GM18909 (cell line): ENCODE data around the gene IMPA2.
"Not testable (repeated sequence)": the region's sequence is repeated elsewhere in the genome, so short reads cannot be mapped to it uniquely, and the experiment has no call there.

Experiments used
- ATAC-seq: cut with Tn5 transposase; IDR thresholded peaks from one replicate; pipeline ENCODE4 v1.9.1; 2021; ENCODE audit warnings: mild to moderate bottlenecking; ENCODE audit not compliant: unreplicated experiment, poor library complexity

Gene IMPA2

DNA sequence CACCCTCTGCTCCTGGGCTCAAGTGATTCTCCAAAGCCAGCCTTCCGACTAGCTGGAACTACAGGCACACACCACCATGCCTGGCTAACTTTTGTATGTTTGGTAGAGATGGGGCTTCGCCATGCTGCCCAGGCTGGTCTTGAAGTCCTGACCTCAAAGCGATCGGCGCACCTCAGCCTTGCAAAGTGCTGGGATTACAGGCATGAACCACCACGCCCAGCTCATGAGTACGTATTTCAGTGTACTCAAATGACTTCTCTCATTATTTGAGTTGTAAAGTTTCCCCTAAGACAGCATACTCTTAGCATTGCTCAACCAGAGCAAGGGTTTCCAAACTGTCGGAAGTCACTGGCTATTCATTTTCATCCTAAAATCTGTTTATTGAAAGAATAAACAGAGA lies 40.3 kb downstream of the IMPA2 start:
- no peak for ATAC-seq

DNA sequence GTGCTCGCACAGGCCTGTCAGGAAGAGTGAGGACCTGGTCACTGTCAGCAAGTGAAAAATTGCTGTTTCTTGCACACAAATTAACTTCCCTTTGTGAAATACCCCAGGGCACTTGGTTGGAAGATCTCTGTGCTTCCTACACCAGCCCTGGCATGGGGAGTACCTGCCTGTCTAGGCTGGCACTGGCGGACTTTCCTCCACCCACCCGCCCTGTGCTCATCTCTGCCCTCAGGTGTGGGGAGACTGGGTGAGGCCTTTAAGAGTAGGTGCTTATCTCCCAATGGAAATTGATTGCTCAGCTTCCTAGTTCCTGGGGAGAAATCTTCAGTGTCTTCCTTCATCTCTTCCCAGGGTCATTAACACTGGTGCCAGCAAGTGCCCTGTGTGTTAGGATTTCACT lies 42.1 kb downstream of the IMPA2 start:
- no peak for ATAC-seq

DNA sequence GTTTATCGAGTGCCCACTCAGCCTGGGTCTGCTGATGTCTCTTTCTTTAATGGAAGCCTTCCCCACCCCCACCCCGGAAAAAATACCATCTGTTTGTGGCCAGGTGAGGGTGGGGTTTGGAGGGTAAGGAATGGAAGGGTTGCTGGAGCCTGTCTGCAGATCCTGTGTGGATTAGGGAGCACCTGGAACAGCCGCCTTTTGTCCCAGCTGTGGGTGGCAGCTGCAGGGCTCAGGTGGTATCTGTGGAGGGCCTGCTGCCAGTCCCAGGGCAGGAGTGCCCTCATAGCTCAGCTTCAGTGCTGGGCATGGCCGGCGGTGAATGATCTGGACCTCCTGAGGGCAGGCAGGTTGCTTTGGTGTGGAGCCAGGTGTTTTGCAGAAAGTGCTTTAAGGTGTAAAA lies 45.3 kb downstream of the IMPA2 start:
- ATAC-seq, result no peak

DNA sequence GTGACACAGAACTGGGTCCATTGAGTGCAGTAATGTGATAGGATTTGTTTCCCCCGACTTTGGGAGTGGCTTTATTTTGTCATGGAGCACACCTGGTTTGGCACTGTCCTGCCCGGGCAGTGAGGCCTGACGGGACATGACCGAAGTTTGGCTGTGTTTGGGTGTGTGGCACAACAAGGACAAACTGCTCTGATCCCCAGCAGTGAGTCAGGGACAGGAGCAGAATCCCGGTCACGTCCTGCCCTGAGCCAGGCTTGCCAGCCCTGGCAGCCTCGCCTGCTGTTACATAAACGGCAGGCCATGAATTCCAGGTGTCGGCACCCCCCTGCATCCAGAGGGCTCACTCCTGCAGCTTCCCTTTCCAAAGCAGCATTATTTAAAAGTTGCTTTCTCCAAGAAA lies 45.7 kb downstream of the IMPA2 start:
- no peak for ATAC-seq

DNA sequence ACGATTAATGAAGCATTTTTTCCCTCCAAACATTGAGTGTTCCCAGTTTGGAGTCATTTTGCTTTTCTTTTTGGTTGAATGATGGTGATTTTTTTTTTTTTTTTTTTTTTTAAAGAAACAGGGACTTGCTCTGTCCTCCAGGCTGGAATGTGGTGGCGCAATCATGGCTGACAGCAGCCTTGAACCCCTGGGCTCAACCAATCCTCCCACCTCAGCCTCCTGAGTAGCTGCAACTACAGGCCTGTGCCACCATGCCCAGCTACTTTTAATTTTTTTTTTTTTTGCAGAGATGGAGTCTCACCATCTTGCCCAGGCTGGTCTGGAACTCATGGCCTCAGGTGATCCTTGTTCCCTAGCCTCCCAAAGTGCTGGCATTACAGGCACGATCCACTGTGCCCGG lies 46.2 kb downstream of the IMPA2 start:
- no peak for ATAC-seq

DNA sequence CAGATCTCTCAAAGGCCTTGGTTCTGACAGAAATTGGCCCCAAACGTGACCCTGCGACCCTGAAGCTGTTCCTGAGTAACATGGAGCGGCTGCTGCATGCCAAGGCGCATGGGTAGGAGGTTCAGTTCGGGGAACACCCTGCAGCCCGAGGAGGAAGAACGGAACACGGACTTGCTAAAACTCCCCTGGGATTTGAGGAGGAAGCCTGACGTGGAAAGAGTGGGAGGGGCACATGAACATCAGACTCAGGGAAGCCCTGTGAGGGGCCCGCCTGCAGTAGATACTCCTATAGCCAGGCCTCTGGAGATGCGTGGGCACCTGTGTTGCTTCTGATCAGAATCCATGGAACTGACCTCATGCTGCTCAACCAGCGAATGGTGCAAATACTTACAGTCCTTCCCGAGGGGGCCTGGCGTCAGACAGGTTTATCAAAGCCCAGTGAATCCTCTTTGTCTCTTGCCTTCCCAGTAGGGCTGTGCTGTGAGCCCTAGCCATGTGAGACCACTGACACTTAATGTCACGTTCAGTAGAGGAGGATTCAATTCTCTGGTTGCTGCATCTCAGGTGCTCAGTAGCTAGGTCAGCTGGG lies 46.8 kb downstream of the IMPA2 start:
- ATAC-seq, result no peak

DNA sequence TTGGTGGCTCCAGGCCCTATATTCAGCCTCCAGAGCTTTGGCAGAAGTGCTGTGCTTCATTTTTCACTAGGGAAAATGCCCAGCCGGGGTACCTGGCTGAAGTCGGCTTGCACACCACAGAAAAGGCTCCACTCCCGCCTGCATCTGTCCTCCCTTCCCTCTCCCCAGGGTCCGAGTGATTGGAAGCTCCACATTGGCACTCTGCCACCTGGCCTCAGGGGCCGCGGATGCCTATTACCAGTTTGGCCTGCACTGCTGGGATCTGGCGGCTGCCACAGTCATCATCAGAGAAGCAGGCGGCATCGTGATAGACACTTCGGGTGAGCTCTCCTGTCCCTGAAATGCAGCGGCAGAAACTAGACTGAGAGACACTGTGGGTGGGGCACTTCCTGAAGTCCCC lies 47.4 kb downstream of the IMPA2 start:
- ATAC-seq, result no peak

DNA sequence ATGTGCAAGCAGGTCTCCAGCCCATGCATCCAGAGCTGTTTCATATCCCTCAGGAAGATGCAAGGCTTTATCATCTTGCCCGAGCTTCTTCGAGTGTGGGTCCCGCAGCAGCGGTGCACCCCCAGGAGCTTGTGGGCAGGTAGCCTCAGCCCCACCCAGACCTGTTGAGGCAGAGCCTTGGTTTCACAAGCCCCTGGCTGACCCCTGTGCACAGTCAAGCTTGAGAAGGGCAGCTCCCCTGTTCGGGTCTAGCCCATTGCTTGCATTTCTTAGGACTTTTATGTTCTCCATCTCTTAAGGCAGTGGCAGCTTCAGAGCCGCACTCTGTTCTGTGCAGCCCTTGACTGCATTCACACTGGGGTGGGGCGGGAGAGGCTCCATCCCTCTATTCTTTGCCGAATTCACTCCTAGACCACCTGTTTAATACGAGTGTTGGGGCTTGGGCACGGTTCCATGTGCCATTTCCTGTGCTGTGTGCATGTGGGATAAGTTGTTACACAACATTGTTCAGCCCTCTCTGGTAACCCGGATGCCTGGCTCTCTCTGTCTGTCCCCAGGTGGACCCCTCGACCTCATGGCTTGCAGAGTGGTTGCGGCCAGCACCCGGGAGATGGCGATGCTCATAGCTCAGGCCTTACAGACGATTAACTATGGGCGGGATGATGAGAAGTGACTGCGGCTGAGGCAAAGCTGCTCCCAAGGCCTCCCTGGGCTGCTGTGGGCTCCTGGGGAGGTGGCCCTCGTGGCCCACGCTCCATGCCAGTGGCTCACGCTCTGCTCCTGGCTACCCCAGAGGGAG lies 48.7 kb downstream of the IMPA2 start:
- ATAC-seq, result no peak

DNA sequence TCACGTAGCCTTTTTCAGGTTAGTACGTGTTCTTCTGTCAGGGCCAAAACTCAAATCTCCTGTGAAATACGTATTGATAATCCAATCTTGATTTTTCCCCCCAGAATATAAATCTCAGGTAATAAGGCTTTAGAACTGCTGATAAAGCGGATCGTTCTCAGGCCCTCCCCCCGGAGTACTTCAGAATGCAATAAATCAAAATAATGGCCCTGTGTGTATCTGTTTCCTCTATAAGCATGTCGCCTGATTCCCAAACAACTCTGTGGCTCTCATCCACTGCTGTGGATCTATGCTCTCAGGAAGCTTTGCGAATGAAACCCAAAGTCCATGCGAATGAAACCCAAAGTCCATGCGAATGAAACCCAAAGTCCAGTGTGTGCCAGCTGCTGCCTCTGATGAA lies 49.4 kb downstream of the IMPA2 start:
- ATAC-seq, result no peak

DNA sequence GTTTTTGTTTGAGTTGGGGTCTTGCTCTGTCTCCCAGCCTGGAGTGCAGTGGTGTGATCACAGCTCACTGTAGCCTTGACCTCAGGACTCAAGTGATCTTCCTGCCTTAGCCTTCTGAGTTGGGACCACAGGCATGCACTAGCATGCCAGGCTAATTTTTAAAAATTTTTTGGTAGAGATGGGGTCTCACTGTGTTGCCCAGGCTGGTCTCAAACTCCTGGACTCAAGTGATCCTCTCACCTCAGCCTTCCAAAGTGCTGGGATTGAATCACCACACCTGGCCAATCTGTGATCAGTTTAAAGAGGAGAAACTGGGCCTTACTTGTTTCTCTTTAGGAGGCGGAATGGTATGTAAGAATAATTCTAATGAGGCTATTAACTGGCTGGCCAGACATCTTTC lies 49.9 kb downstream of the IMPA2 start:
- ATAC-seq, result no peak

DNA sequence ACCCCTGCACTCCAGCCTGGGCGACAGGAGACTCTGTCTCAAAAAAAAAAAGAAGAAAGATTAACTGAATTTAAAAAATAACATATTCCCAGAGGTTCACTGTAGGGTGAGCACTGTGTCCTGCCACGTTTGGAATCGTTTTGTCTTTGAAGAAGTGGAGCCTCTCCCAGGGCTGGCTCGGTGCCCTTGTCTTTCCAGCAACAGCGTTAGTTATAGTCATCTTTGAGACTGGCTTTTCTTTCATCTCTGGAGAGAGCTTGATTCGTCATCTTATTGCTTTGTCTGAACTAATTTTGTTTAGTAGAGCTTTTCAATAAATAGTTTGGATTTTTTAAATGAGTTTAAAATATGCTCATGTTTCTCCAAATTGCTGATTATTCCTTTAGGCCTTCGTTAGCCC lies 50.5 kb downstream of the IMPA2 start:
- ATAC-seq, result no peak

DNA sequence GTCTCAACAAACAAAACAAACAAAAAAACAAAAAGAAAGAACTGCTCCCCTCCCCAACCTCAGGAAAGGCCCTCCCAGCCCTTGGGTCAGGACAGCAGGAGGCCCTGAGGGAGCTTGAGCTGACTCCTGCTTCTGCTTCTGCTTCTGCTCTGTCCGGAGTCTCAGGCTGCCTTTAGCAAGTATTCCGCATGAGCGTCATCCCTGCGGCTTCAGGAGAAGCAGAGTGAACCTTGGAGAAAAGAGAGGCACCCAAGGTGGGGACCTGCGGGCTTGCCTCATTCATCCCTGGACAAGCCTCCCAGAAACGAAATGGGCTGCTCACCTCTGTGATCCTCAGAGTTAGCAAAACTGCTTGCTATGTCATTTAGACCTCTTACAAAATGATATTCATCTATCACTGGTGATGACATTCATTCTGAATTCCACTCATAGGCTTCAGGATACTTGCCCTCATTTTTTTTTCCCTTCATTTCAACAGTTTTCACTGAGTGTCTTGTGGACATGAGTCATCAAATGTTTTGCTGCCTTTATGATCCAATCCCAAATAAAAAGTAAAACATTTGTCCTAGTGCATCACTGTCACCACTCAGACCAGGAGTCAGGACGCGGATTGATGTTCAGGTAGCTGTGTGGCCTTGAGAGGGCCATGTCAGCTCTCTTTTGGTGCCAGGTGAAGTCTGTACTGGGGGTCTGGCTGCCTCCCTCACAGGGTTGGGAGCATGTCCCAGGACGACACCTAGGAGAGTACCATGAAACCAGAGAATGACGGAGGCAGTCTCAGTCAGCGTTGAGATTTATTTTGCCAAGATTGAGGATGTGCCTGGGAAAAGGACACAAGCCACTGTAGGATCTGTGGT lies 51.7 kb downstream of the IMPA2 start:
- ATAC-seq, result no peak

DNA sequence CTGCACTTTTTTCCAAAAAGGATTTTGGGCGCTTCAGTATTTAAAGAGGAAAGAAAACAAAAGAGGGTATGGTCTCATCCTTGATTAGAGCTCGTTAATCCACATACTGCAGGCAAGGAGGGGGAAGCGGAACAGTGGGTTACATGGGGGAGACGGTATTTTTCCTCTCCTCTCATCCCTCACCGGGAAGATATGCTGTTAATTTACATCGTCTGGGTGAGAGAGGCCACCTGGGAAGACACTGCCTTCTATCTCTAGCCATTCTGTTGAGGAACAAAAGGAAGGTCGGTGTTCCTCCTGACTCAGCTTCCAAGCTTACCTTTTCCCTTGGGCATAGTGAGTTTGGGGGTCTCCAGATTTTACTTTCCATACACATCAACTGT lies 52.3 kb downstream of the IMPA2 start:
- no peak for ATAC-seq

DNA sequence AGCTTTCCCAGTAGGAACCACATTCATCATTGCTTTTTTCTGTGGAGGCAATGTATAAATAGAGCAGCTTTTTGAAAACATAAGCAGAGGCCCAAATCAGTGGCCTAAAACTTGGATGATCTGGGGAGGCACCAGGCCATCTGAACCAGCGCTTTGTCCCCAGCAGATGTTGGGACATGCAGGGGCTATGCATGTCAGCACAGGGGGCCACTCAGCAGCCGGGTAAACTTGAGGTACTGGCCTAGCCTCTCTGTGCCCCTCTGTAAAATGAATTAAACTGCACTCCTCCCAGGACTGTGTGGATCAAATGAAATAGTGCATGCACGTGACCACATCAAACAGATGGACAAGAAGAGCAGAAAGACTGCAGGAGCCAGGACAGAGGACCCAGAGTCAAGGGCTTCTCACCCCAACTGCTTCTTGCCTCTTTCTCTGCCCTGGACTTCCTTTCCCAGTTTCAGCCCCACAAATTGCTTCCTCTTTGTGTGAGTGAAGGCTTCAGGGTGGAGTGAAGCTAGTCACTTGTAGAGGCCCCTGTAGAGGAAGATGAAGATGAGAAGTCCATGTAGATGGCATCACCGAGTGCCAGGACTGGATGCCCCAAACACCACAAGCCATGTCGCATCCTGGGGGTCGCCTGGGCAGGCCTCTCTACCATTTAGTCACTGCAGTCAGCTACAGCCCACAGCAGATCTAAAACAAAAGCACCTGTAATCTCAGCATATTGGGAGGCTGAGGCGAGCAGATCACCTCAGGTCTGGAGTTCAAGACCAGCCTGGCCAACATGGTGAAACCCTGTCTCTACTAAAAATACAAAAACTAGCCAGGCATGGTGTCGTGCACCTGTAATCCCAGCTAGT lies 53.2 kb downstream of the IMPA2 start:
- no peak for ATAC-seq

DNA sequence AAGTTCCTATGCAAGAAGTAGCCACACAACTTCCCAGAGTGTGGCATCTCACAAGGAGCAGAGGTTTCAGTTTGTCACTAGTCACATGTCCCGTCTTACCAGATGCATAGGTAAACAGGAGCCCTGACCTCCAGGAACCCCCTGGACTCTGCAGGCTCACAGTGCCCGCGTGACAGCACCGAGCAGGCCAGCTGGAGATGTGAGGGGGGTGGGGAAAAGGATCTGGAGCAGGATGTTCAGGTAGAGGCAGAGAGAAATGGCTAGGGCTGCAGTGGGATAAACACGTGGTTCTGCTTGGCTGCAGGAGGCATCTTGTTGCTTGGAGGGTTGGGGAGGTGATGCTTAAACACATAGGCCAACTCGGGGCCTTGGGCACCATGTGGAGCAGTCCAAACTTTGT lies 54.2 kb downstream of the IMPA2 start:
- ATAC-seq, result no peak

DNA sequence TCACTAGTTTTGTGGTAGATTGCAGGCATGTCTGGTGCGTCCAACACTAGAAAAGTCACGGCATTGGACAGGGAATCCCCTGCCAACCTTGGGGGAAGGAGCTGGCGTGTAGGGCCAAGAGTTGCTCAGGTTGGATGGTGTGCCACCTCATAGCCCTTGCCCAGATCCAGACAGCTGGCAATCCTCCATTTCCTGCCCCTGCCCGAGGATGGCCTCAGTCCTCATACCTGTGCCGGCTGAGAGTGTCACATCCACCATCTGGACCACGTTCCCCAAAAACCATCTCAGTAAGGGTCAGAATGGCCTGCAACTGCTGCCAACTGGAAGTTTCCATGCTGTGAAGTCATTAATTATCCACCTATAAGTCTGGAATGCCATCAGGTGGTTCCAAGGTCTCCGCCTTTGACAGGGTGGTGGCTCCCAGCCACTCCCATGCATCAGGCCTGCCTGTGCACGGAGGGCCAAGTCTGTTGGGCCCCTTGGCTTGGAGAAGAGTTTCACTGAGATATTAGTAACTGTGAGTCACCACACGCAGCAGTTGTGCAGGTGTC lies 55.0 kb downstream of the IMPA2 start:
- ATAC-seq, result no peak

DNA sequence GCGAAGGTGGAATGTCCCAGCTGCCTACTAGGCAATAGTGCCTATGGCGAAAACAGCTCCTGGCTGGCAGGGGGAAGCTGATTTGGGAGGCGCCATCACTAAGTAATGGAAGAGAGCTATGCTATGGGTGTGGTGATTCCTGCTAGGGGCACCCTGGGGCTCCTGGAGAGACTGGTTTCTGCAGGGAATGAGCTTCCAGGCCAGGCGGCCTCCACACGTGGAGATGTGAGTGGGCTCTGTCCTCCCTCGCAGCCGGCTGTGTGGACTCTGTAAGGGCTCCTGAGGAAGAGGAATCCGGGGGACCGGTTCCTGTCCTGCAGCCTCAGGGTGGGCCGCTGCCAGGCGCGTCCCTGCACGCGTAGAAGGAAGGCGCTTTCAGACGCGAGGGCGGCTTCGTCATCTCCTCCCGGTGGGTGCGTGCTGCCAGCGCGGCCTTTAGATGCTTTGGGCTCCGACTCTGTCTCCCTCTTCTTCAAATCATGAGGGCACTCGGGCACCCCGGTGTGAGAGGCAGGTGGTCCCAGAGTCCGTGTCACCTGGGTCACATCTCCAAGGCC lies 56.9 kb downstream of the IMPA2 start:
- ATAC-seq, result peak; percentile 2

DNA sequence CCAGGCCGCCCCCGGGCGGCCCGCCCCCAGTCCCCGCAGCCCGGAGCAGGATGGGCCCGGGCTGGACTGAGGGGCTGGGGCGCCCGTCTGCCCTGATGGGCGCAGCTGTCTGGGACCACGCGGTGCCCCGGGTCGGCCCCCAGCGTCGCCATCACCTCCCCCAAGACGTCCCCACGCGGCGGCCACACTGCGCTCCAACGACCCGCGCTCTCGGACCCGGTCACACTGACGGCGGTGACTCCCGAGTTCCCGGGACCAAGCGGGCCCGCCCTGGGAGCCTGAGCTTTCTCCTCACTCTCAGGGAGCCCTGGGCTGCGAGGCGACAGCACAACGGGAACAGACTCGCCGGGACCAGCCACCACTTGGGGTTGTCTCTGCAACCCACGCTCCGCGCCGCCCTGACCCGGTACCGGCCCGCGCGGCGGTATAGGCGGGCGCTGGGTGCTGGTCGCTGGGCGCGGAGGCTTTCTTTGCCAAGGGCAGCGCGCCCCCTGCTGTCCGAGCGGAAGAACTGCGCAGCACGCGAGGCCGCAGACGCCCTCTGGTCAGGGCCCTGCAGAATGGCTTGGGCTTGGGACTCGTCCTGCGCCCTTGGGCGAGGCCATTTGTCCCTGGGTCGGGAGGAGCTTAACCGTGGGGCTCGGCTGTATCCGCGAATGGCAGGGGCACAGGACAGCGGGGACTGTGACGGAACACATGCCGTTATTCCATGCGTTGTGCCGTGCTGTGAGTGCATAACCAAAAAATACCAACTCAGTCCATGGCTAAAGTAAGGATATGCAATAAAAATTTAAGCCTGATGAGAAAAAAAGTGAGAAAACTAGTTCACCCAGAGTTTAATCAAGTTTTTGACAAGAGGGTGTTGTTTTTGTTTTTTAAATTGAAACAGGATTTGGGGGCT lies 57.6 kb downstream of the IMPA2 start:
- peak; percentile 86 for ATAC-seq

DNA sequence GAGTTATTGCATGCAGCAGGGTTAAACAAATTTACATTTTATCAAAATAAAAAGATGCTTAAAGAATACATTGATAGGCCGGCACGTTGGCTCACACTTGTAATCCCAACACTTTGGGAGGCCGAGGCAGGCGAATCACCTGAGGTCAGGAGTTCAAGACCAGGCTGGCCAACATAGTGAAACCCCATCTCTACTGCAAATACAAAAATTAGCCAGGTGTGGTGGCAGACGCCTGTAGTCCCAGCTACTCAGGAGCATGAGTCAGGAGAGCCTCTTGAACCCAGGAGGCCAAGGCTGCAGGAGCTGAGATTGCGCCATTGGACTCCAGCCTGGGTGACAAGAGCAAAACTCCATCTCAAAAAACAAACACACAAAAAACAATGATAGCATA lies 58.2 kb downstream of the IMPA2 start:
- not testable (repeated sequence) for ATAC-seq
